GM19035 (cell line): ENCODE results near the gene OR4X2.
"Not testable (repeated sequence)": the region's sequence is repeated elsewhere in the genome, so short reads cannot be mapped to it uniquely, and the experiment has no call there.

ENCODE experiments used
- ATAC-seq: cut with Tn5 transposase; IDR thresholded peaks from one replicate; pipeline ENCODE4 v1.9.1; 2021; ENCODE audit not compliant: unreplicated experiment

Gene OR4X2, protein sequence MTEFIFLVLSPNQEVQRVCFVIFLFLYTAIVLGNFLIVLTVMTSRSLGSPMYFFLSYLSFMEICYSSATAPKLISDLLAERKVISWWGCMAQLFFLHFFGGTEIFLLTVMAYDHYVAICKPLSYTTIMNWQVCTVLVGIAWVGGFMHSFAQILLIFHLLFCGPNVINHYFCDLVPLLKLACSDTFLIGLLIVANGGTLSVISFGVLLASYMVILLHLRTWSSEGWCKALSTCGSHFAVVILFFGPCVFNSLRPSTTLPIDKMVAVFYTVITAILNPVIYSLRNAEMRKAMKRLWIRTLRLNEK

DNA sequence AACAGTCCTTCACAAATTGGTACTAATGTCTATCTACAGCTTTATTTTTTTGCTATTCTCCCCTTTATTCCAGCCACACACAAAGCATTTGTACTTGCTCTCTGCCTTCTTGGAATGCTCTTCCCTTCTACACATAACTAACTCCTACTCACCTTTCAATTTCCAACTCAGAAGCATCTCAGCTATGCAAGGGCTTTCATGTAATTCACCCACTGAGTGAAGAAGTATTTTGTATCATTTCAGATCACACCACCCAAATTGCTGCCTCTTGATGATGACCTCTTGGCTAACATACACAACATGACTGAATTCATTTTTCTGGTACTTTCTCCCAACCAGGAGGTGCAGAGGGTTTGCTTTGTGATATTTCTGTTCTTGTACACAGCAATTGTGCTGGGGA, at the start of gene OR4X2:
Gene OR4X2 (plus strand): TSS at position 301 of the 400 bp plus-strand sequence. CDS start 0 bp downstream, at position 301.
- ATAC-seq = no peak

DNA sequence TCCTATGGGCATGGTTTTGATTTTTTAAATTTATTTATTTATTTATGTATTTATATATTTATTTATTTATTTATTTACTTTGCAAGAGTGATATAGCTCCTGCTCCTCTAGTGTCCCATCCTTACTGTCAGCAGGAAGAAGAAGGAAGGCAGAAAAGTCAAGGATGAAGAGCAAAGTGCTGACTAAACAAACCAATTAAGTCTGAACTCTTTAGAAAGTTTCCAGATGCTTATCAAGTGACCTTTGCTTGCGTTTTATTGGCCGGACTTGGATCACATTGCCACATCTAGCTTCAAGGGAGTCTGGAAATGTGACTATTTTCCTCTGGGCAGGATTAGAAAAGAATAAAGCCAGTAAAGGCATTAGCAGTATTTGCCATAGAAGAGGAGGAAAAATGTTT, 37.0 kb upstream of the OR4X2 start:
- ATAC-seq = no peak

DNA sequence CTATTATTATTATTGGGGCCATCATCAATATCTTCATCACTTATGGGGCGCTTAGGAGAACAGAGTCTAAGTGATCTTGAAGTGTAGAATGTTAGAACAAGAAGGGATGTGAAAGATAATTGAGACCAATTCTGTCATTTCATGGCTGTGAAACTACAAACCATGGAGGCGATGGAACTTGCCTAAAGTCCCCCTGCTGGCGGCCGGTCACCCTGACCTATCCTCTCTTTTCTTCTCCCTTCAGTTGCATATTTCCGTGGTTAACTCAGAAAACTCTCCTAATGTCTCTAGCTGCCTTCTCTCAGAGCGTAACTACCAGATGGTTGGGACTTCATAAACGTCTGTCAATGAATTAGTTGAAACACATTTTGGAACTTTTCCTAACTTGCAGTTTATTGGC, 34.9 kb upstream of the OR4X2 start:
- ATAC-seq = no peak

DNA sequence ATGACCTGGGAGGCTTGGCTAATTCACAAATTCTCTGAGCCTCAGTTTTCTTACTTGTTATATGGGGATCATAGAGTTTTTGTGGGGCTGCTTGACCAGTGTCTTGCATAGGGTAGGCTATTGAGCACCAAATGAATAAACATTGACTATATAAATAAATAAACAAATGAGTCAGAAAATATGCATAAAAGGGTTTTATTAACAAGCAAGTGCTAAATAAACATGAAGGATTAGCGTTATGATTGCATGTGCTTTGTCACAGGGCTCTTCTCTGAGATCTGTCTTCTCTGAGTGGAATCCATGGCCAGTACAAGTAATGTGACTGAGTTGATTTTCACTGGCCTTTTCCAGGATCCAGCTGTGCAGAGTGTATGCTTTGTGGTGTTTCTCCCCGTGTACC, 28.4 kb upstream of the OR4X2 start, which contains the start of gene OR4B1:
Gene OR4B1 (plus strand): TSS at position 301 of the 400 bp plus-strand sequence. CDS start 0 bp downstream, at position 301.
- no peak for ATAC-seq

DNA sequence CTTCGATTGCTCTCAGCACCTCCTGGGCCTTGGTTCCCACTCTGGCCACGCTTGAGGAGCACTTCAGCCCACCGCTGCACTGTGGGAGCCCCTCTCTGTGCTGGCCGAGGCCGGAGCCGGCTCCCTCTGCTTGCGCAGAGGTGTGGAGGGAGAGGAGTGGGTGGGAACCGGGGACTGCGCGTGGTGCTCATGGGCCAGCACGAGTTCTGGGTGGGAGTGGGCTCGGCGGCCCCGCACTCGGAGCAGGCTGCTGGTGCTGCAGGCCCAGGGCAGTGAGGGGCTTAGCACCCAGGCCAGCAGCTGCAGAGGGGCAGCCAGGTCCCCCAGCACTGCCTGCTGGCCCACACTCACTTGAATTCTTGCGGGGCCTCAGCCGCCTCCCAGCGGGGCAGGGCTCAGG, 16.1 kb upstream of the OR4X2 start:
- ATAC-seq = no peak

DNA sequence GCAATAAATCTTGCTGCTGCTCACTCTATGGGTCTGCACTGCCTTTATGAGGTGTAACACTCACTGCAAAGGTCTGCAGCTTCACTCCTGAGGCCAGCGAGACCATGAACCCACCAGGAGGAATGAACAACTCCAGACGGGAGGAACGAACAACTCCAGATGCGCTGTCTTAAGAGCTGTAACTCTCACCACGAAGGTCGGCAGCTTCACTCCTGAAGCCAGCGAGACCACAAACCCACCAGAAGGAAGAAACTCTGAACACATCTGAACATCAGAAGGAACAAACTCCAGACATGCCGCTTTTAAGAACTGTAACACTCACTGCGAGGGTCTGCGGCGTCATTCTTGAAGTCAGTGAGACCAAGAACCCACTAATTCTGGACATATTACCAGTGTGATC, 14.8 kb upstream of the OR4X2 start:
- not testable (repeated sequence) for ATAC-seq

DNA sequence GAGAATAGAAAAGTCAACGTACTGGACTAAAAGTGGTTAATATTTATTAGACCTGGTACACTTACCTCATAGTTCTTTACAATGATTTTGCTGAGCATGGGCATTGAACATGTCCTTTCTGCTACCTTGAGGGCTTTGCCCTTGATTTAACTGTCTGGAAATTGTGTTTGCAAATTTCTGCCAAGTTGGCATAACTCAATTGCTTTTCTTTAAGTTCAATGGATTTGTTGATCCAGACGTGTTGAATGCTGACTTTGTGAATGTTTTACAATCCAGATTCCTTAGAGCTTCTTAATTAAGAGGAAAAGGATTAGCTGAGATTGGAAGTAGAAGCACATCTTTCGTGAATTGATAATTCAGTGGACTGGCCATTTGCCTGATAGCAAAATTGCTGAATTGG, 7.2 kb upstream of the OR4X2 start:
- no peak for ATAC-seq

DNA sequence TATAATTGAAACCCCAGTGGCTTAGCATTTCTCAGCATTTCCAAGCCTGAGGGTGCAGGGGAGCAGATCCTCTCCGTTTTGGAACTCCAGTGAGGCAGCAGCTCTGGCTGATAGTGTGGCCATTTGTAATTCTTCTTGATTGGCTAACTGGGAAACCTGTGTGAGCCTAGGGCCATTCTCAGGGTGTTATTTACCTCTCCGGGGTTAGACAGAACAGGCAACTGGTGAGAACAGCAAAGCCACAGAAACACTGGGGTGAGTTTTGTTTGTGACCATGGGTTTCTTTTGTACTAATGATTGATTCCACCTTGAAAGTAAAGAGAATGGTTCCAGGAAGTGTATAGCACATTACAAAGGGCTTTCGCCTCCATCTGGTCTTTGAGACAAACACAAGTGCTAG, 2.4 kb upstream of the OR4X2 start:
- no peak for ATAC-seq

DNA sequence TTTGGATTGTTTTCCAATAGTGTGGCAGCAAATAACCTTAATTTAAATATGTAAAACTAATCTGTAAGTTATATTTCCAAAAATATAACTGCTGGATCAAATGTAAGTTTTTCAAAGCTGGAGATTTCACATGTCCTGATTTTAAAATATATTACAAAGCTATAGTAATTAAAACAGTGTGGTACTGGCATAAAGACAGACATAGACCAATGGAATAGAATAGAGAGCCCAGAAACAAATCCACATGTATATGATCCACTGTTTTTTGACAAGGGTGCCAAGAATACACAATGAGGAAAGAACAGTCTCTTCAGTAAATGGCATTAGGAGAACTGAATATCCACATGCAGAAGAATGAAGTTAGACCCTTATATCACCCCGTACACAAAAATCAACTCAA, 4.0 kb downstream of the OR4X2 start:
- ATAC-seq = no peak

DNA sequence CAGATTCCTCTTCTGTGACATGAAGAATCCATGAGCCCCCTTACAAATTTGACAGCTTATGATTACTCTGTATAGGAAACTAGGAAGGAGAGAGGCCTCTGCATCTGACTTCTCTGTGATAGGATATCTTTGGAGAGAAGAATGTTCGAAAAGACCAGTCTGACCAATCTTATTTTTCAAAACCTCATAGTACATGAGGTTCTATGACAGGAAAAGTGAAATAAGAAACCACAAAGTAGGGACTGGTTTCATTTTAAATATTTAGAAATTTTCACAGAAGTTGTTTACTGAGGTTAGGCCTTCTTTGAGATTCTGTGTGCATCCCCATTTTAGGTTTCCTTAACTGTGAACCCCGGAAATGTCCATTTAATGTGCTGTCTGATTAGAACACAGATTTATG, 16.7 kb downstream of the OR4X2 start:
- no peak for ATAC-seq

DNA sequence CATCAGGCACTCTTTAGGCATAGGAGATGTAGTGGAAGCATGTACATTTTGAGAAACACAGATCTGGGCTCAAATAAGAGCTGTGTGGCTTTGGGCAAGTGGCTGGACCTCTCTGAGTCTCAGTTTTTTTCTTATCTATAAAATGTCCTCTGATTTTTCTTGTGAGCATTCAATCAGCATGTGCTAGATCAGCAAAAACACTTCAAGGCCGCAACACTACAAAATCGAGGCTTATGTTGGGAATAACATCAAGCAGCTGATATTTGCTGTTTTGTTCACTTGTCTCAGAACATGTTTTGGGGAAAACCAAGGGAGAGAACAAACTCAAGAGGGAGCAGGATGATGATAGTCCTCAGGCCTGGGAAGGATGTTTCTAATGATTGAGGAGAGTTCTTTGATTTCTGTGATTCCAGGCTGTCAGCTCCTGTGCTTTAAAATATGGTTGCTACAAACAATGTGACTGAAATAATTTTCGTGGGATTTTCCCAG, 18.6 kb downstream of the OR4X2 start, which contains the start of gene OR4X1:
Gene OR4X1 (plus strand): TSS at position 439 of the 489 bp plus-strand sequence. CDS start 0 bp downstream, at position 439.
- no peak for ATAC-seq

DNA sequence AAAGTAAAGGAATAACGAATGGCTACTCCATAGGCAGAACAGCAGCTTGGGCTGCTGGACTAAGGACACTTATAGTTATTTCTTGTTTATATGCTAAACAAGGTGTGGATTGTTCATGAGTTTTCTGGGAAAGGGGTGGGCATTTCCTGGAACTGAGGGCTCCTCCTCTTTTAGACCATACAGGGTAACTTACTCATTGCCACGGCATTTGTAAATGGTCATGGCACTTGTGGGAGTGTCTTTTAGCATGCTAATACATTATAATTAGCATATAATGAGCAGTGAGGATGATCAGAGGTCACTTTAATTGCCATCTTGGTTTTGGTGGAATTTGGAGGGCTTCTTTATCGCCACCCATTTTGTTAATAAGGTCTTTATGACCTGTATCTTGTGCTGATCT, 25.7 kb downstream of the OR4X2 start:
- ATAC-seq = no peak

DNA sequence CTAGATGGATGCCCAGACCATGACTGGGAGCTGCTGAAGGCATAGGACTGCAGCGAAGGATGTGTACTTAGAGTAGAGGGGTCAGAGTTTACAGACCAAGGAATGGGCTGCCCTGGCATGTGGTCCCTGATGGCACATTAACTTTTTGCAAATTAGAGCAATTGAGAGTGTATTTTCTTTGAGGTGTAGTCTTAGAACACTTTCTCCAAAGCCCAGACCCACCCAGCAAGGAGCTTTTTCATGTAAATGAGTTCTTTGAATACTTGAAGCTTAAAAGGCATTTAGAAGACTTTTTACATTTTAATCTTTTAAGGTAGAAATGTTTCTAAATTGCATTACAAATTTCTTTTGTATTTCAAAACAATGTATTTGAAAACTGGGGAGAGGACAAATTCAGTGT, 27.7 kb downstream of the OR4X2 start:
- ATAC-seq = no peak
